ENCODE measurements around the gene HEXIM2. TPM values are rescaled to one million over a fixed set of nuclear protein-coding genes. Genes with fewer than 3 reads are reported as not detected.

HEXIM2 gene
- total RNA-seq, 1 experiment from 2014 or later = 13.5 TPM

DNA sequence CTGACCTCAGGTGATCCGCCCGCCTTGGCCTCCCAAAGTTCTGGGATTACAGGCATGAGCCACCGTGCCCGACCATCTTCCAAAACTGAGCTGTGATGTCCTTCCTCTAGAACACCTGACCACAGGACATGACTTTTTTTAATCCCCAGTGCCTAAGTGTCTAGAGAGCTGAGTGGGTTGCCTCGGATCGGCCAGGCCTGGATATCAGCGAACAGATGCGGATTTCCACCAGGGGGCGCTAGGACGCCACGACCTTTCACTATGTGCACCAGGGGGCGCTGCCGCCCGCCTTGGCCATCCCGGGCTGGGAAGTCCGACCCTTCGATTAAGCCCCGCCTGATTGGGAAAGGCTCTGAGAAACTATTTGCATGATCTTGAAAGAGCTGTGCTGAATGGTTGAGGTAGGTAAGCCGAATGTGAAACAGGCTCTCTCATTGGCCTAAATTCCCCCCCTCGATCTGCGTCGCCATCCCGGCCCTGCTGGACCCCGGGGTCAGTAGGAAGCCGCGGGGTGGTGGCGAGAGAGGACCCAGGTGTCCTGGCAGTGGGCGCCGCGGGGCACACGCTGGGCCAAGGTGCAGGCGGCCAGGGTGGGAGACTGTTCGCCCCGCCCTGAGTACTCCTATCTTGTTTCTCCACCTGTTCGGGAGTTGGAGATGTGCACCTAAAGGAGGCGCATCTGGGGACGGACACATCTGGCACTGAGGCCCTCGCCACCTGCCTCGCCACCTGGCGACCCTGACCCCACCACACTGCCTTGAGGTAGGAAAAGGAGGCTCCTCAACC is 26.3 kb upstream of the HEXIM2 start, which contains the start of gene ACBD4:
TSS of gene ACBD4 (plus strand) at position 496 of the 786 bp plus-strand sequence. CDS start 458 bp downstream, outside the sequence.
- peak within 1 kb of the TSS; percentile 41 to 50 for H3K4me3 ChIP-seq (replicated peaks in 1 of 2; ENCODE audit: low read depth in 1 of 2, low read length in 2 of 2)
- peak within 1 kb of the TSS; percentile 38; the same call in 1 of the 2 replicates for H3K27ac ChIP-seq (ENCODE audit: low read depth, low read length)
- peaks cover 16 to 36% of the 10 kb centered on the region in 2 experiments for H3K4me1 ChIP-seq (ENCODE audit: control insufficient read depth in 1 of 2, insufficient read depth in 2 of 2, low read length in 2 of 2)
- peak; percentile 96 for DNase-seq (ENCODE audit: low read depth, low spot score)
- ChIA-PET CTCF (interaction anchor here (0.6 to 3.5 kb wide), 60 partner anchors 8 to 365 kb away, joined by 3 to 157 read pairs (median 4); partner anchors contain the start of genes C1QL1, DCAKD, HEXIM1 and HEXIM2), POLR2A (interaction anchor here (0.8 to 2.3 kb wide), 10 partner anchors 11 to 167 kb away, joined by 3 to 32 read pairs (median 4); partner anchors contain the start of genes C1QL1 and HEXIM1), RAD21 (ENCODE audit: low non-redundant PET in 1 of 2, low total read pairs in 2 of 2, uncharacterized antibody in 2 of 2, unreplicated experiment in 2 of 2) (interaction anchor here (0.7 to 2.1 kb wide), 10 partner anchors 14 to 217 kb away, joined by 3 to 25 read pairs (median 4); no protein-coding TSS in a partner anchor)
- no peaks in the 10 kb centered on the region for H3K9me2 ChIP-seq (ENCODE audit: insufficient read depth)
- intact Hi-C loops (cut with micrococcal nuclease) = loop anchor here (1.0 to 10.0 kb wide), 4 partner anchors 62 to 361 kb away; no protein-coding TSS in a partner anchor
- BruUV-seq (replicated peaks) = TSS peak; percentile 37
- peak within 1 kb of the TSS; percentile 48 for H3K9ac ChIP-seq (ENCODE audit: low read length)
- peak; percentile 73 for ATAC-seq
- no peaks in the 10 kb centered on the region for H4K20me1 ChIP-seq (ENCODE audit: insufficient read depth)
- peak within 1 kb of the TSS; percentile 78 for H3K4me2 ChIP-seq (ENCODE audit: low read length)
- H3K9me3 ChIP-seq (ENCODE audit: control insufficient read depth in 1 of 2, insufficient read depth in 1 of 2, low read depth in 1 of 2, low read length in 2 of 2) = no peaks in the 10 kb centered on the region
- H3K36me3 ChIP-seq (ENCODE audit: control insufficient read depth in 1 of 2, insufficient read depth in 2 of 2, low read length in 2 of 2) = no peaks in the 10 kb centered on the region
- H2AFZ ChIP-seq (ENCODE audit: low read depth, low read length, poor library complexity, severe bottlenecking) = peak within 1 kb of the TSS; percentile 5
- H3K79me2 ChIP-seq (ENCODE audit: insufficient read depth, low read length) = peaks cover 17% of the 10 kb centered on the region
- no peaks in the 10 kb centered on the region for H3K27me3 ChIP-seq (ENCODE audit: insufficient read depth, low read length)
- TF ChIP-seq SIN3A (IDR thresholded peaks at IDR 0.05; ENCODE audit: low read depth) (no peak), SP1 (IDR thresholded peaks at IDR 0.05; ENCODE audit: low read depth) (peak; percentile 80), TCF7L2 (IDR thresholded peaks at IDR 0.05; ENCODE audit: borderline replicate concordance, extremely low read depth, insufficient read depth, insufficient read length) (peak; percentile 11), CTCF (IDR thresholded peaks at IDR 0.05 in 2 of 3, conservative IDR thresholded peaks at IDR 0.05 in 1 of 3; ENCODE audit: borderline replicate concordance in 1 of 3, insufficient read depth in 1 of 3, low read depth in 2 of 3, low read length in 2 of 3) (peak; percentile 100), POLR2AphosphoS5 (IDR thresholded peaks at IDR 0.05; ENCODE audit: low read depth, low read length) (peak; percentile 63; the same call in 1 of the 2 replicates), REST (IDR thresholded peaks at IDR 0.05; ENCODE audit: low read depth) (no peak), JUND (IDR thresholded peaks at IDR 0.05) (no peak), ZFX (IDR thresholded peaks at IDR 0.05) (no peak), EZH2phosphoT487 (IDR thresholded peaks at IDR 0.05; ENCODE audit: borderline replicate concordance) (no peak), YY1 (IDR thresholded peaks at IDR 0.05; ENCODE audit: extremely low read depth, insufficient replicate concordance, low read depth, low read length) (no peak), ZNF274 (IDR thresholded peaks at IDR 0.05; ENCODE audit: low read depth, low read length) (no peak), POLR2A (IDR thresholded peaks at IDR 0.05; ENCODE audit: borderline replicate concordance, extremely low read depth, insufficient read depth, insufficient read length) (no peak), ELF1 (IDR thresholded peaks at IDR 0.05; ENCODE audit: borderline replicate concordance, low read depth) (no peak), ATF3 (IDR thresholded peaks at IDR 0.05) (no peak), EGR1 (IDR thresholded peaks at IDR 0.05; ENCODE audit: low read depth) (no peak), EZH2 (IDR thresholded peaks at IDR 0.05) (no peak), RAD21 (IDR thresholded peaks at IDR 0.05; ENCODE audit: low read depth) (peak; percentile 100), CEBPB (IDR thresholded peaks at IDR 0.05; ENCODE audit: low read depth) (no peak), SRF (IDR thresholded peaks at IDR 0.05; ENCODE audit: low read depth) (no peak), CBX3 (IDR thresholded peaks at IDR 0.05; ENCODE audit: low read depth) (peak; percentile 76; the same call in 1 of the 2 replicates)
- TF ChIP-seq, protein P1, sequence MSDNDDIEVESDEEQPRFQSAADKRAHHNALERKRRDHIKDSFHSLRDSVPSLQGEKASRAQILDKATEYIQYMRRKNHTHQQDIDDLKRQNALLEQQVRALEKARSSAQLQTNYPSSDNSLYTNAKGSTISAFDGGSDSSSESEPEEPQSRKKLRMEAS (IDR thresholded peaks at IDR 0.05) = no peak

Data from HCT116 (cell line).